Stimulated activated CD4-positive, alpha-beta T cell treated with anti-CD3 and anti-CD28 coated beads, Interleukin-15, amount 100 ng/mL, for 48 hours (primary cell): ENCODE results near the gene CRACDL.

Experiments used
- DNase-seq, 2 donors: peaks; one replicate each; pipeline ENCODE4 v3.0.0-alpha.2; 2020; ENCODE audit warnings: low read depth in 2 of 2

Gene CRACDL

DNA sequence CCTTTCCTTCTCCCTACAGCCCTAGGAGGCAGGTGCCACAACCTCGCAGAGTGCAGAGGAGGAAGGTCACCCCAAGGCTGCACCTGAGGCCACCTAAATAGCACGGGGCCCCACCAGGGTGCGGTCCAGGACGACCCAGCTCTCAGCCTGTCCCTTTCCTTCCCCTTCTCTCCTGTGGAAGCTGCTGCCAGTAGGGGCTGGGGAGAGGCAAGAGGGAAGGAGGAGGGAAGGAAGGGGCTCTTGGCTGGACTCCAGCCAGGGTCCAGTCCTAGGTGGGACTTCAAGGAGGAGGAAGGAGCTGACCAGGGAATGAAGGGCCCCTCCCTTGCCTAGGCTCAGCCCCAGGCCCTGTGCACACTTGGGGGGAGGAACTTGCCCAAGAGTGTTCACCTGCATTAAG is 11.1 kb downstream of the CRACDL start:
- DNase-seq: no peak

DNA sequence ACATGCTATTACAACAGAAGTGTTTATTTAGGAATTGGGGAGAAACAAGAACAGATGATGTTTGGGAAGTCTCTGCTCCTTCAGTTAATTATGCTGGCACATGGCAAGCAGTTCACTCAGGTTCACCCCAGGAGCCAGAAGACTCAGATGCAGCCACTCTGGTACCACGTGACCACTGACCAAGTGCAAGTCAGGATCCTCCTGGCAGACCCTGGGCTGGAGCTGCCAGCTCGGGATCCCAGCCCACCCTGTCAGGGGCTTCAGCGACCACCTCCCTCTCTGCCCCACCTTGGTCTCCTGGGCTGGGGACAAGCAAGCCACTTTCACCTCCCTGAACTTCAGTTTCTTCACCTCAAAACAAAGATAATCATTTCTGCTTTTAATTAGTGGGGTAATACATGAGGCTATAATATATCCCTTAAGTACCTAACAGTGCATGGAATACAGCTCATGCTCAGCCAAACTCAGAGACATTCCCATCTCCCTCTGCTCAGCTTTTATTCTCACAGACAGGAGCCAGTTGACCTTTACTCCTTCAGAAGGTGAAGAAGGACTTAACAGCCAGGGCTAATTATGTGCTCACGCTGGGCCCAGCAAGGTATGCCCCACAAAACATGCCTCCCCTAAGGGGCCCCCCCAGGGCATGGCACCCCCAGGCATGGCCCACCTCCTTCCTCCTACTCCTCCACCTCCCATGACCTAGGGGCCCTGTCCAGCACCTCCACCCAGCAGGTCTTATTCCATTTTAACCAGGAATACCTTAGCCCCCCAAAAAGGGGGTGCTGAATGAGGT is 11.8 kb downstream of the CRACDL start:
- DNase-seq: no peak

DNA sequence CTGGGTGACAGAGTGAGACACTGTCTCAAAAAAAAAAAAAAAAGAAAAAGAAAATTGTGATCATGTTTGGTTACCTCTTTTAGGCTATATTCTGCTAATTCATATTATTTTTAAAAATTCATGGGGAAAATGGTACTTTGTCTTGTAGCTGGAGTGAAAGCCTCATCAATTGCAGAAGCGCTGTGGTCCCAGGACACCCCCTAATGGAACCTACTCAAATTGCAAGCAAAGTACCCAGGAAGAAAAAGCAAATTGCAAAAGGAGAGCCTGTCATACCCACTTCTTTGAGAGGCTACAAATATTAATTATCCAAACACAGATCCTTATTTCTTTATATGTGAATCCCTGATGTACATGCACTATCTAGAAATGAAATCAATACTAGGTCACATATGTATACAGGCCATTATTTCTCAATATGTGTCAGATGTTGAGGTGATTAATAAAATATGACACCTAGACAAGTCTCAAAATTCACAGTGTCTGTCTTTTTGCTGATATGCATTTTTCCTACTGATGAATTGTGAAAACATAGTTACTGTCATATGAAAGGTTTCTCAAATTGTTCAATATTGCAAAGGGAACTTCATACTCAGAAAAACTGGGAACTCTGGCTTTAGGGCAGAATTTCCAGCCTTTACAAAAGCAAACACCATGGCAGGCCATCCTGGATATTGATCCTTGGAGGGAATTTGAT is 12.6 kb downstream of the CRACDL start:
- no peak for DNase-seq

DNA sequence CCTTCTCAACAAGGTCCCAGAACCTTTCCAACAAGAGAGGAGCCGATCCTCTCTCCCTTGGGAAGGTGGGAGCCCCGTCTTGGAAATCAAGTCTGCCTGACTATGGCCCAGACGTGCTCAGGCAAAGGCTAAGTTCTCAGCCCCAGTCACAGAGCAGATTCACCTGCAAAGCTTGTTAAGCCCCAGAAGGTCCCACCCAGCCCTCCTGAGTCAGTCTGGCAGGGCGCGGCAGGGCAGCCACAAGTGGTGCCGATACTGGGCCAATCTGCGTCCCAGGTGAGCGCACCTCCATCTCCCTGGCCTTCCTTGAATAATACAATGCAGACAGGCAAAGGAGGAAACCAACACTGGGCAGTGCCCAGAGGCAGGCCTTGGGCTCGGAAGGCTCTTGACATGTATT is 15.0 kb downstream of the CRACDL start:
- no peak for DNase-seq

DNA sequence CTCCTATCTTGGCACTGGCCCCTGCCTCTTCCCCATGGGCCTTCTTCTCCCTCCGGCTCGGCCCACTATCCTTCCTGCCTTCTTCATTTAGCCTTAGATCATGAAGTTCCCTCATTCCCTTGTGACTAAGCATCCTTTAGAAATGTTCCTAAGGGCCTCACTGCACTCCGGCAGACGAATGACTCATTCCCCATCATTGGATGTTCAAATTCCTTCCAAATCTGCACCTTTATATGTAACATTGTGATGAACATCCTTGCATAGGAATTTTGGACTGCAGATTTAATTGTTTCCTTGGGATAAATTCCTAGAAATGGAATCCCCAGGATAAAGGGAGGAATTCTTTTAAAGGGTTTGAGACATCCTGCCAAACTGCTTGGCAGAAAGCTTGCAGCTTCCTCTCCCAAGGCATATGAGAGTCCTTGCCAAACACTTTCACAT is 19.0 kb downstream of the CRACDL start:
- DNase-seq: no peak

DNA sequence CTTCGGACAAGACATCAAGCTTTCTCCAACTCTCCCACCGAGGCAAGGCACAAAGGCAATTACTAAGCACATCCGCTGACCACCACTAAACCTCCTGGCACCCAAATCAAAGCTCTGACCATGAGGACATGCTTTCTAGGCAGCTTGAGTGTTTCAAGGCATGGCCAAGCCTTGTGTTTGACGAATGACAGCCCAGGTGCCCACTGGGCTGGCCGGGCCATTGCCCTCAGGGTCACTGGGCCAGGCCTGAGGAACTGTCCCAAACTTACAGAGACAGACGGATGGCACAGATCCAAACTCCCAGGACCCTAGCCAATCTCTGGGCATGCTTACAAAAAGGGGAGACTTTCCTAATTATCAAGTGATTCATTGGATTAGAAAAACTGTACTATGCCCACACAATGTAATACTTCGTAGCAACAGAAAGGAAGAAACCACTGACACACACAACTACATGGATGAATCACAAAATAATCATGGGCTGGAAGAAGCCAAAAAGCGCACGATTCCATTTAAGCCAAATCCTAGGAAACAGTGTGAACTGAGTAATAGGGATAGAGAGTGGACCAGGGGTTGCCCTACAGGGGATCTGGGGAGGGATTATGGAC is 20.2 kb downstream of the CRACDL start:
- no peak for DNase-seq

DNA sequence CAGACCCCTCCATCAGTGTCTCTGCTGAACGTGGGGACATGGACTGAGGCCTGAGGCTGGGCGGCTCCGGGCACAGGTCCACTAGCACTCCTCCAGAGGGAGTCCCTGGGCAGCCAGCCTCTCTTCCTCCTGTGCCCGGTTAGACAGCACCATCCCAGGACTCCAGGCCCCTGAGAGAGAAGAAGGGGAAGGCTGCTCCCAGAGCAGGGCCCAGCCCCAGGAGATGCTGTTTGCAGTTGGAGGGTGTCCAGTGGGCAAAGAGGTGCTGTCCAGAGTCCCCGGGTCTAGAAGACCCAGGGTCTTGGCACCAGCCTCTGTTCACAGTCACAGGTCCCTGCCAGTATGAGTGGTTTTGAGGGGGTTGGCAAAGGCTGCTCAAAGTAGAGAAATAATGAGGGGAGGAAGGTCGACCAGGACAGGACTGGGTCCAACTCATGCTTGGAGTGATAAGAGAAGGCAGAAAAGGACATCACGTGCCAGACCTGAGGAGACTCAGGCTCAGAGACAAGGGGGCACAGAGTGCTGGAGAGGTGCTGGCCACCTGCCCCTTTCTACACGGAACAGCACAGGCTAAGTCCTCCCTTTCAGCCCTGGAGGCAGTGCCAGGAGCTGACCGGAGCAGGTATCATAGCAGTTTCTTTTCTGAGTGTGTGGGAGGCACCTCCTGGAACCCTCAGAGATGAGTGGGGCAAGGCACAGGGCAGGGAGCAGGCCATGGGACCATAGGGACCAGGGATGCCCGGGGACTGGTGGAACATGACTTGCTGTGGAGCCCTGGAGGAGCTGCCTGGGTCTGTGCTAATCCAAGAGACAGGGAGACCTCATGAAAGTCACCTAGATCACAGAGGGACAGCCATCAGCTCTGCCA is 21.1 kb downstream of the CRACDL start:
- DNase-seq: no peak

DNA sequence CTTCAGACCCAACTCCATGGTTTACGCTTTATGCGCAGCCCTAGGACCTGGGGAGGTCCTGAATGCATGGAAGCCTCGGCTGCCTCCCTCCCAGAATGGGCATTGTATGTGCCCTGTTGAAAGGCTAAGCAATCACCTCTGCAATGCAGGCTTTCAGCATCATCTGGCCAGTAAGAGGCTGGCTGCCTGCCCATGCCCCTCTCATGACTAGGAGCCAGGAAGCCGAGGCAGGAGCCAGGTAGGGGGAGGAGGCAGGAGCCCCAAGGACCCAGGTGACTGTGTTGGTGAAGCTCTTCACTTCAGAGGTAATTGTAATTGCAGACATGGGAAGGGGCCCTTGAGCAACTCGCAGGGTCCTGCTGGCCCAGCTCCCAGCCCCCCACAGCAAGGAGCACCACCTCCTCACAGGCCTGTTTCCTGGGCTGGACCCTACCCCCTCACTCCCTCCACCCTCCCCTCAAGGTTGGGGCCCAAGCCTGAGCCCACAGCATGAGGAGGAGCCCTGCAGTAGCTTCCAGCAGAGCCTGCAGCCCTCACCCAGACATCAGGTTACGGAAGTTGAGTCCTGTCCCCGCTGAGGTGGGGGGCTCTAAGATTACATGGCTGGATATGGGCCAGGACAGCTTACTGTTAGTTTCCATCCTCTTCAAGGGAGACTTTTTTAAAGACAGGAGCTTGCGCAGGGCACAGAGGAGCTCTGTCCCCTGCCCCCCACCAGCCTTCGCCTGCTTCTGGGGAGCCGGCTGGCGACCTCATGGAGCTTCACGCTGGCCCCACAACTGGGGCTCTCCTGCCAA is 21.9 kb downstream of the CRACDL start:
- DNase-seq: no peak

DNA sequence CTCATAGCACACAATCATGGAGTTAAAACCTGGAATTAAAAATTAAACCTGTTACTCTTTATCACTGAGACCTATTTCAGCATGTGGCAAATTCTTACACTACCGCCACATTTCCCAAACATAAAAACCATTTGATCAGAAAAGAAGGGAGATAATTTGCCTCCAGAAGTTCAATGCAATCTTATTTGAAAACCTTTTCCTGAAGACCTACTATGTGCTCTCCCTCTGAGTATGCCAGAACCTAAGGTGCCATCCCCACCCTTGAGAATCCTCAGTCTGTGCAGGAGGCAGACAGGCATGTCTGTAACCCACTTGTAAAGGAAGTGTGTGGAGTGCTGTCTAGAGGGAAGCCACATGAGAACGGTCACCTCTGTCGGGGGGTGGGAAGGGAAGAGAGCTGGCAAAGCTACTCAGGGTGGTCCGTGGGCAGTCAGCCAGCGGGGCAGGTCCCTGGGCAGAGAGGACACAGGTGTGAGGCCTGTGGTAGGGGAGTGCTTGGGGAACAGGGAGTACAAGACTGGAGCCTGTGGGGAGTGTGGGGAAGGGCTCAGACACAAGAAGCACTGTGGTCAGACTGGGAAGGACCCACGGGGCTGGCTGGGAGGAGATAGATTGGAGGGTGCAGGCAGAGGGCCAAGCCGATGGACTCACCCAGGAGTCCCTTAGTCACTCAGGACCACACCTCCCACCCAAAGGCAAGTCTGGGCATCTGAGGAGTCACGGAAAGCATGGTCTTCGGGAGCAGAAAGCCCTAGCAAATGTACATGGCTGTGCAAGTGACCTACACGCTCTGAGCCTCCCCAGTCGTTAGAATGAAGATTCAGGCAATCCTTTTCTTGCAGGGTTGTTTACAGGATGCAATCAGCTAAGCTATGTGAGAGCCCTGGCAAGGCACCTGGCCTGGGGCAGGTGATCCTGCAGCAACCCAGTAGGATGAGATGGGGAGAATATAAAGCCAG is 22.8 kb downstream of the CRACDL start:
- no peak for DNase-seq

DNA sequence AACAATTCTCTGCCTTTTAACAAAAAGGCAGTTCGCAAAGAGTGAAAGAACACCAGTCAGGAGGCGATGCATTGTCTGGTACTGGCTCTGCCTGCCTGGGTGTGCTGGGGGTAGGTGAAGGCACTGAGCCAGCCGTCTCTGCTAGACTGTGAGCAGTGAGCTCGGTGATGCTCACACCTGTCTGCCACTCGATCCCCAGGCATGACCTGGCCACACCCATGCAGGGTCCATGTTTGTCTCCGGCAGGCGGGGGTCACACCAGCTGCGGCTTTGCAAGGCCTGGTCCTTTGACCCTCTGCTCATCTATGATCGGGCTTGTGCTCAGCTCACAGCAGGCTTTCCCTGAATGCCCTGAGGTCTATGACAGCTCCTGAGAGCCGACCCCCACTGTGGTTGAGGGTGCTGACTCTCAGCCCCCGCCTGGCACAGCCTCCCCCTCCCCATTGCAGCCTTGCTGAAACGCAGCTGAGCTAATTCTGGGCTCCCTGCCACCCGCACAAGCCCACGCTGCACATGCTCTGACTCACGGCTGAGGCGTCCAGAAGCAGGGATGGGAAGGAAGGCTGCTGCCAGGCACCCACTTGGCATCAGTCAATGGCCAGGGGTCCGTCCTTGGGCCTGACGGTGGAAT is 23.7 kb downstream of the CRACDL start:
- no peak for DNase-seq

DNA sequence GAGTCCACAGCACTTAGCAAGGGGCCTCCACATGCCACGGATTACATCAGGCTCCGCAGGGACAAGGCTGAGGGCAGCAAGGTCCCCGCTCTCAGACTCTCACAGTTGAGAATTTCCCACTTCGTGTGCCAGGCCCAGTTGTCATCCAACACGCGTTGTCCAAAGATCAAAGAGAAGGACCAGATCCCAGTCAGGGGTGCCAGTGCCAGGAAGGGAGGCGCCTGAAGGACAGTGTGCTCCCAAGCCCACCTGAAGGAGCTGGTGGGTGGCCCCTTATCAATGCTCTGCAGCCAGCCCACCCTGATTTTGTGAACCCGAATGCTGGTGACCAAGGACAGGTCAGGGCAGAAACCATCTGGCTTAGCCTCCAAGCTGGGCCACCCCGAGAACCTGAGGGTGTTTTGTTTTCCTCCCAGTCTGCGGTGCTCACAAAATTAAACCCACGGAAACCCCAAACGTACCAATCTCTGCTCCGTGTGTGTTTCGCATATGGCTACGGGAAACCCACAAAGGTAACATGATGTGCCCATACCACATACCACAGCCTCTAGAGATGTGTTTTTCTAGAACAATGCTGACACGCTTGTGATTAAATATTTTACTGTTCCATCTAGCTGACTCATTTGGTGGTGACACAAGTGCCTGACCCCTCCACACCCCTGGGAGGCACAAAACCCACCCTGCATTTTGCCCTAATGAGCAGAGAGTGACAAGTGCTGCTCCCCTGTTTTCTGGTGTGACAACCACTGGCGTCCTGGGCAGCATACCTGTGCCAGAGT is 24.5 kb downstream of the CRACDL start:
- DNase-seq: no peak

DNA sequence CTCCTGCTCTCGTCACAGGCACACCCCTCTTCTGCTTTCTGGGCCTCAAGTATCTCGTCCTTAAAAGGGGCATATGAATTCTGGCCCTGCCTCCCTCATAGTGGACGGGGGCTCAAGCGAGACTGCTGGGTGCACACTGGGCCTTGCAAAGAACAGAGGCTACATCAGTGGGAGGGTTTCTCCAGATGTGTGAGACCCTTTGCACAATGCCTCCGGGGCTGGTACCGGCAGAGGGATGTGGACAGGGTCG is 25.0 kb downstream of the CRACDL start:
- DNase-seq: no peak

DNA sequence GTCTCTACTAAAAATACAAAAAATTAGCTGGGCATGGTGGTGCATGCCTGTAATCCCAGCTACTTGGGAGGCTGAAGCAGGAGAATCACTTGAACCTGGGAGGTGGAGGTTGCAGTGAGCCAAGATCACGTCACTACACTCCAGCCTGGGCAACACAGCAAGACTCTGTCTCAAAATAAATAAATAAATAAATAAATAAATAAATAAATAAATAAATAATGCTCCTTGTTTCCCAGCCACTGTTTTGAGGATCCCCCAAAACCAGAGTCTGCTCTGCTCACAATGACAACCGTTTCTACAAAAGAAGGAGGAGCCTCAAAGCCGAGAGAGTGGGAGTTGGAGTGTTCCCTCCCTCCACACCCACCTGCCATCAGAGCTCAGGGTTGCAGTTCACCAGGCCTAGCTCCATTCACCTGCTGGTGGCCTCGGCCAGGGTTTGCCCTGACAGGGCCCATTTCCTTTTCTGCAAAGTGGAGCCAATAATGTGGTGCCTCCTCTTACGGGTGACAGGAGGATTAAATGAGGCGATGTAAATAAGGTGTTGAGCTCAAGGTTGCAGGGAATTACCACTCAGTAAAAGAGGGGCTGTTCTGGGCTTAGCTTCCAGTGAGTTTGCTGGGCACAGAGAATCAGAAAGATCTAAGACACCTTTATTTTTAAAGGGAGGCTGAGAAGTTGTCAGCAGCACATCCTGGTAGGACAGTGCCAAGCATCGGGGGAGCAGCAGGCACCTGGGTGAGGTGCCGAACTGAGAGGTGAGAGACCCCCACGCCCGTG is 25.5 kb downstream of the CRACDL start:
- no peak for DNase-seq

DNA sequence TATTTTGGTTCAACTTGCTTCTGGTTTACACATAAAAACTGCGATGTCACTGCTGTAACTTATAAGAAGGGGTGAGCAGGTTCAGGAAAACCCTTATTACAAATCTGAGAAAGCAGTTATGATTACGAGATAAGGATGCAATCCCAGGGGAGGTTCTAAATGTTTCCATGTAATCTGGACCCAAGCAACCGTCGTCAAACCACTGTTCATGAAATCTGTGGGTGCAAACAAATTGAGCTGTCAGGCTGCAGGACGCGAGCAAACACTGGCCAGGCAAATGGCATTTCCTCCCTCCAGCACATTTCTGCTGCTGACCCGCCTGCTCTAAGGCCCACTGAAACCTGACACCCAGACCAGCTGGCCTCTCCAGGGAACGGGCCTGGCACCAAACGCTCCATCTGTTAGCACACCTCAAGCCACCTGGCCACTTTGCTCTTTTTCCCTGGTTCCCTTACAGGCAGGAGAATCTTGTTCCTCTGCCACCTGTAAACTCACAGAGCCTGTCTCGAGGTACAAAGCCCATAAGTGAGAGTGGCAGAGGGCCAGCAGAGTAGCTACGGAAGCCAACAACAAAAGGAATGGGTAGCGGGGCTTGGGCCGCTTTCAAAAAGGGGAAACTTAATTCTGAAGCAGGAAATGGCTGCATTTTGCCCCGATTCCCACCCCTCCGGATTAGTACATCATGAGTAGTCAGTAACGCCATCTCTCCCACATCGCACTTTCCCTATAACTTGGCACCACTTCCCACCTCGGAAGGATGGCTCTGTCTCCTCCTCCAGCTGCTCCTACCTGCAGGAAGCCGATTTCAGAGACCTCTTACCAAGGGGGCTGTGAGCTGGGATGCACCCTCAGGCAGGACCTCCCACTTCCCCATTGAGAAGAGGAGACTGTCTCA is 26.5 kb downstream of the CRACDL start:
- DNase-seq: no peak

DNA sequence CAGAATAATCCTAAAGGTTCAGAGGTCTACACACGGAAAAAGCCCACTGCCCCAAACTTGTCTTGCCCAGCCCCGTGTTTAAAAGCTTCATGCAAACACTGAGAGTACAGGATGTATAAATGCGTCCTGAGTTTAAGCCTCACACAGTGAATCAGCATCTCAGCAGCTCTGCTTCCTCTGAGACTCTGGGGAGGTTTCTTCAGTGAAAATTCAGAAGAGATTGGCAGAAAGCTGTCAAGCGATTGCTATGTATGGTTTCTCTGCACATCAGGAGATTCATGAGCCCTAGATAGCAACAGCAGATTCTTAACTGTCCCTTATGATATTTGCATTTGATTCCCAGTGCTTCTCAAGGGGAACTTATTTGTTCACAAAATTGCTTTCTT is 27.1 kb downstream of the CRACDL start:
- no peak for DNase-seq

DNA sequence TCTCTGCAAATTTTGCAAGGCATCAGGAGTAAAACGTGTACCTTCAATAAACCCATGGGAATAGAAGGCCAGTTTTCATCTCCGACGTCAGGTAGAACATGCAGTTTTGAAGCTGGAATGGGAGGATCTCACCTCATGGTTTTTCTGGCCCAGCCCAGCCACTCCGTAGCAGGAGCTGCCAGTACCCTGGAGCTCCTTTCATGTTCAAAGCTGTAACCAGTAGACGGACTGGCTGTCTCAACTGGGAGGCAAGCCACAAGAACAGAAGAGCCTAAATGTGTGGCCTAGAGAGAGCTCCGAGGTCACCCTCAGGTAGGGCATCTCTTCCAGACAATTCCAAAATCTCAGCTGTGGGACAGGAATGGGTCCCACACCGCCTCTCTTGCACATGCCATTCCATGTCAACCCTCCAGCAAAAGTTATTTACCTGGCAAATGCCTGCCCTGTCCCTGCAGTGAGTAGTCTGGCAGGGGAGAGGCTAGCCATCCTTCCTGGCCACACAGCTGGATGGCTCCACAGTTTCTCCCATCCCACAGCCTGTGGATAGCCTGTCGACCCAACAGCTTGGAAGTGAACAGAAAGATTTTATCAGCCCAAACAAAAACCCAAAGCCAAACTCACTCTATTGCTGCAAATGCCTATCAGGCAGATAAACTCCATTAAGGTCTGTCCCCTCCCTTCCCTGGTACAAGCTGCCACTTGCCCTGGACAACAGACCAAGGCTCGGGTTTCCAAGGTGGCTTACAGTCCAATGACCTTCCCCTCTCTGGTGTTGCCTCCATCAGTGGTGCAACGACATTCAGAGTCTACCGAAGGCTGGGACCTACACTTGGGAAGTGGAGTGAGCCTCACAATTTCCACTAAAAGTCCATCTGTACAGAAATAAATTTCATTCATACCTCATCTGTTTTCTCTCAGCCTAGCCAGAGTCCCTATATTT is 27.8 kb downstream of the CRACDL start:
- no peak for DNase-seq
